ENCODE data around the gene GARNL3. TPM values are rescaled to one million over a fixed set of nuclear protein-coding genes. Genes with fewer than 3 reads are reported as not detected.

Gene GARNL3
- total and polyA plus RNA-seq, 7 donors, result 1.2 to 4.8 (median 2.2) TPM

DNA sequence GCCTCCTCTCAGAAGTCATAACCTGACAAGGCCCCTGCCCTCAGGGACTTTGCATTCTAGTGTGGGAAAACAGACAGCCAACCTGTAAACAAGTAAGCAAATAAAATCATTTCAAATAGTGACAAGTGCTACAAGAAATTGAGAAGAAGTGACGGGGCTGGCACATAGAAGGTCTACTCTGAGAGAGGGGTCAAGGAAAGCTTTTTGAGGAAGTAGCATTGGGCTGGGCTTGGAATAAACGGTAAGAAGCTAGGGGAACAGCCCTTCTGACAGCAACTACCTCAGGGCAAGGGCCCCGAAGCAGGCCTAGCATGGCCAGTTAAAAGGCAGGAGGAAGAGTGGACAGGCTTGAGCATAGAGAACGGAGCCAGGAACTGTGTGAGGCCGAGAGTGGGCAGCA is 127.6 kb downstream of the GARNL3 start:
- no peaks in the 10 kb centered on the region for H3K4me1 ChIP-seq
- DNase-seq (no peak), ATAC-seq (no peak)
- H3K4me3 ChIP-seq, result no peak overlapping the region
- no peak overlapping the region for H3K27ac ChIP-seq
- H3K27me3 ChIP-seq (ENCODE audit: insufficient read depth in 3 of 3, low read length in 2 of 3), result no peaks in the 10 kb centered on the region
- intact Hi-C loops (cut with DNase I), result loop anchor here (10.0 kb wide), 1 partner anchor 107 kb away; no protein-coding TSS in a partner anchor
- WGBS, 3 donors, result 83 to 92% (median 84%) methylated on average over 5 of the region's 5 CpGs
- no peaks in the 10 kb centered on the region for H3K9me3 ChIP-seq
- TF ChIP-seq, protein P1, sequence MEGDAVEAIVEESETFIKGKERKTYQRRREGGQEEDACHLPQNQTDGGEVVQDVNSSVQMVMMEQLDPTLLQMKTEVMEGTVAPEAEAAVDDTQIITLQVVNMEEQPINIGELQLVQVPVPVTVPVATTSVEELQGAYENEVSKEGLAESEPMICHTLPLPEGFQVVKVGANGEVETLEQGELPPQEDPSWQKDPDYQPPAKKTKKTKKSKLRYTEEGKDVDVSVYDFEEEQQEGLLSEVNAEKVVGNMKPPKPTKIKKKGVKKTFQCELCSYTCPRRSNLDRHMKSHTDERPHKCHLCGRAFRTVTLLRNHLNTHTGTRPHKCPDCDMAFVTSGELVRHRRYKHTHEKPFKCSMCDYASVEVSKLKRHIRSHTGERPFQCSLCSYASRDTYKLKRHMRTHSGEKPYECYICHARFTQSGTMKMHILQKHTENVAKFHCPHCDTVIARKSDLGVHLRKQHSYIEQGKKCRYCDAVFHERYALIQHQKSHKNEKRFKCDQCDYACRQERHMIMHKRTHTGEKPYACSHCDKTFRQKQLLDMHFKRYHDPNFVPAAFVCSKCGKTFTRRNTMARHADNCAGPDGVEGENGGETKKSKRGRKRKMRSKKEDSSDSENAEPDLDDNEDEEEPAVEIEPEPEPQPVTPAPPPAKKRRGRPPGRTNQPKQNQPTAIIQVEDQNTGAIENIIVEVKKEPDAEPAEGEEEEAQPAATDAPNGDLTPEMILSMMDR (IDR thresholded peaks at IDR 0.05), result no peak
- H3K36me3 ChIP-seq (ENCODE audit: insufficient read depth in 1 of 2, low read depth in 1 of 2), result peaks cover 0 to 22% of the 10 kb centered on the region in 2 donors

DNA sequence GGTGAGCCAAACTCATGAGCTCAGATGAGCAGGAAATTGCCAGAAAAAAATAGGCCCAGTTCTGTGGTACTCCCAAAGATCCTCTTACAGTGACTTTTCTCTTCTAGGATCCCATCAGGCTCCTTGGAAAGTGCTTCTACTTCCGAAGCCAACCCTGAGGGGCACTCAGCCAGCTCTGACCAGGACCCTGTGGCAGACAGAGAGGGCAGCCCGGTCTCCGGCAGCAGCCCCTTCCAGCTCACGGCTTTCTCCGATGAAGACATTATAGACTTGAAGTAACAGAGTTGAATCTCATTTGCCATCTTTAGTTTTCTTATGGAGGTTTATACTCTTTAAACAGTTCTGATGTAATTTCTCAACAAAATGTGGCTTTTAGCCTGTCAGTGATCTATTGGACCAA is 128.4 kb downstream of the GARNL3 start:
- no peak for ATAC-seq
- TF ChIP-seq, protein P1 (IDR thresholded peaks at IDR 0.05), result no peak
- Histone ChIP-seq H3K36me3 (ENCODE audit: insufficient read depth in 1 of 2, low read depth in 1 of 2) (peaks cover 0 to 22% of the 10 kb centered on the region in 2 donors), H3K27ac (no peak overlapping the region), H3K9me3 (no peaks in the 10 kb centered on the region), H3K27me3 (ENCODE audit: insufficient read depth in 3 of 3, low read length in 2 of 3) (no peaks in the 10 kb centered on the region), H3K4me1 (peaks cover 2% of the 10 kb centered on the region), H3K4me3 (no peak overlapping the region)
- DNase-seq, result no peak
- intact Hi-C loops (cut with DNase I), result loop anchor here (10.0 kb wide), 1 partner anchor 108 kb away; no protein-coding TSS in a partner anchor
- 89 to 93% (median 89%) methylated on average over 5 of the region's 5 CpGs for WGBS, 3 donors

GRCh38 chr9:127393645-127394044 is 129.1 kb downstream of the GARNL3 start:
- TF ChIP-seq, protein P1 (IDR thresholded peaks at IDR 0.05), result no peak
- intact Hi-C loops (cut with DNase I), result loop anchor here (10.0 kb wide), 1 partner anchor 109 kb away; no protein-coding TSS in a partner anchor
- Histone ChIP-seq H3K27ac (no peak overlapping the region), H3K36me3 (ENCODE audit: insufficient read depth in 1 of 2, low read depth in 1 of 2) (peaks cover 0 to 22% of the 10 kb centered on the region in 2 donors), H3K9me3 (no peaks in the 10 kb centered on the region), H3K4me3 (no peak overlapping the region), H3K27me3 (ENCODE audit: insufficient read depth in 3 of 3, low read length in 2 of 3) (no peaks in the 10 kb centered on the region), H3K4me1 (peaks cover 8% of the 10 kb centered on the region)
- ATAC-seq, result no peak
- WGBS, 3 donors, result 48 to 70% (median 53%) methylated on average over 2 of the region's 2 CpGs
- DNase-seq, result no peak

DNA sequence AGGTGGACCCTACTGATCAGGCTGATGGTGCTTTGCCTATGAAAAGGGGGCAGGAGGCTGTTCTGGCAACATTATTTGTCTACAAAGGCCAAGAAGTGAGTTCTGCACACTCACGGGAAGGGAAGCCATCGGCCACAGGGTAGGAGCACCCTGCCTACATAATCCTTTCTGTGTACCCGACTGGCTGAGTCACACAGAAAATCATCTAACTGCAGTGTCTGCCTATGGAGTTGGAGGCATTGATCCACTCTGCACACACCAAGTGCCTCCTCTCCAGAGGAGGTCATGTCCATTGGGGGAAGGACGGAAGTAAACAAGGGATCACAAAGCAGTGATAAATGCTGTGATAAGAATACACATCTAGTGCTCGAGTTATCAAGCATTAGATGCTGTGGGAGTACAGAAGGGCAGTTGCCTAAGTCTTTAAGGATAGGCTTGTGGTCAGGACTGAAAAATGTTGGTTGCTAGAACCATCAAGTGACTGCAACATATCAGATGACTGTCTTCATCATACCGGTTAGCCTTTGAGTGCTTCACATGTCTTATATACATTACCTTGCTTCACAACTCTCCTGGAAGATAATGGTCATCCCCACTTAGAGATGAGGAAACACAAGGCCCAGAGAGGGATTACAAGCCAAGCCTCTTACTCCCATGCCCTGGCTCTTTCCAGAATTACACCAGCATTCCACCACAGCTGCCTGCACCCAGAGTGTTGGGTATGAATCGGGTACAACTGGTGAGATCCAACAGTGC is 131.1 kb downstream of the GARNL3 start:
- H3K4me3 ChIP-seq, result peak overlapping the region; percentile 94
- H3K36me3 ChIP-seq (ENCODE audit: insufficient read depth in 1 of 2, low read depth in 1 of 2), result peaks cover 0 to 18% of the 10 kb centered on the region in 2 donors
- 80 to 84% (median 83%) methylated on average over 7 of the region's 7 CpGs for WGBS, 3 donors
- H3K27me3 ChIP-seq (ENCODE audit: insufficient read depth in 3 of 3, low read length in 2 of 3), result no peaks in the 10 kb centered on the region
- TF ChIP-seq, protein P1 (IDR thresholded peaks at IDR 0.05), result no peak
- H3K27ac ChIP-seq, result peak overlapping the region; percentile 81
- no peaks in the 10 kb centered on the region for H3K9me3 ChIP-seq
- ATAC-seq (no peak), DNase-seq (no peak)
- peaks cover 13% of the 10 kb centered on the region for H3K4me1 ChIP-seq
- intact Hi-C loops (cut with DNase I), result loop anchor here (2.0 to 10.0 kb wide), 3 partner anchors 27 to 178 kb away; no protein-coding TSS in a partner anchor

All from psoas muscle (tissue), 8 donors.